B cell (primary cell): Measurements from ENCODE around the gene CHST14. TPM values are rescaled to one million over a fixed set of nuclear protein-coding genes. Genes with fewer than 3 reads are reported as not detected.

Source experiments
- ATAC-seq: fragments of 200-7000 bp; cut with Tn5 transposase; one replicate; pipeline ENCODE4 v1.10.0; 2021; ENCODE audit warnings: low read depth, mild to moderate bottlenecking, moderate number of reproducible peaks, moderate library complexity
- CTCF ChIA-PET: fragments of 350-600 bp; sonication (Branson Sonifier 250); formaldehyde crosslinking; loops from one replicate; lab custom pipeline; 2021; ENCODE audit warnings: antibody characterized with exemption, inconsistent platforms; lab: Charles Lee
- POLR2A ChIA-PET: fragments of 350-600 bp; sonication (Branson Sonifier 250); formaldehyde crosslinking; loops from one replicate; lab custom pipeline; 2021; ENCODE audit warnings: antibody characterized with exemption; lab: Charles Lee
- DNase-seq: peaks from one replicate; pipeline ENCODE4 v3.0.0; 2013
- H2AFZ ChIP-seq: 2 replicates; pipeline ENCODE4 v1.6.1; 2012; ENCODE audit warnings: mild to moderate bottlenecking, low read depth, low read length; ENCODE audit not compliant: insufficient read depth, poor library complexity, severe bottlenecking
- H3K27ac ChIP-seq, 2 donors: 1 replicate in 1 of 2; 2 replicates in 1 of 2; pipeline ENCODE4 v1.5.1; 2012 to 2013; ENCODE audit warnings: low read length in 2 of 2, mild to moderate bottlenecking in 2 of 2, moderate library complexity in 1 of 2
- H3K27me3 ChIP-seq, 4 experiments: fragments of 200-600 bp in 1 of 4; sonication (generic) in 1 of 4; replicated peaks in 1 of 4; 1 replicate in 2 of 4; 2 replicates in 2 of 4; pipeline versions ENCODE4 v1.6.1 to v1.7.0; 2013 to 2016; ENCODE audit warnings: low read length in 3 of 4, mild to moderate bottlenecking in 2 of 4, mixed read lengths in 1 of 4, moderate library complexity in 1 of 4; ENCODE audit not compliant: insufficient read depth in 4 of 4, control insufficient read depth in 3 of 4; ENCODE audit errors: control extremely low read depth in 1 of 4
- H3K36me3 ChIP-seq, 2 experiments: replicated peaks in 1 of 2; 1 replicate in 1 of 2; 2 replicates in 1 of 2; pipeline versions ENCODE4 v1.6.1 to v1.7.1; 2013; ENCODE audit warnings: low read length in 1 of 2; ENCODE audit not compliant: insufficient read depth in 2 of 2, control insufficient read depth in 1 of 2; ENCODE audit errors: control extremely low read depth in 1 of 2, extremely low read depth in 1 of 2
- H3K4me1 ChIP-seq, 2 donors: fragments of 200-600 bp in 1 of 2; sonication (generic) in 1 of 2; 1 replicate in 1 of 2; 2 replicates in 1 of 2; pipeline versions ENCODE4 v1.5.1 to v1.6.1; 2013 to 2017; ENCODE audit warnings: low read length in 2 of 2; ENCODE audit not compliant: control insufficient read depth in 2 of 2, insufficient read depth in 2 of 2
- H3K4me2 ChIP-seq: replicated peaks from 2 replicates; pipeline ENCODE3; 2012; ENCODE audit warnings: mild to moderate bottlenecking, low read depth, low read length; ENCODE audit not compliant: poor library complexity, severe bottlenecking
- H3K4me3 ChIP-seq, 5 experiments: fragments of 200-600 bp in 1 of 5; sonication (generic) in 1 of 5; 1 replicate in 3 of 5; 2 replicates in 2 of 5; pipeline versions ENCODE4 v1.5.1 to v1.7.0; 2011 to 2016; ENCODE audit warnings: low read length in 4 of 5, mild to moderate bottlenecking in 4 of 5, low read depth in 2 of 5, control low read depth in 1 of 5, moderate library complexity in 1 of 5; ENCODE audit not compliant: insufficient read depth in 1 of 5; ENCODE audit errors: control extremely low read depth in 1 of 5, extremely low read depth in 1 of 5
- H3K79me2 ChIP-seq: fragments of 200-600 bp; sonication (generic); one replicate; pipeline ENCODE4 v1.6.0; 2016; ENCODE audit warnings: low read length; ENCODE audit not compliant: control insufficient read depth, insufficient read depth
- H3K9ac ChIP-seq: fragments of 200-600 bp; sonication (generic); 2 replicates; pipeline ENCODE4 v1.6.1; 2017; ENCODE audit warnings: mild to moderate bottlenecking, low read length, moderate library complexity
- H3K9me3 ChIP-seq, 3 donors: one replicate each; pipeline versions ENCODE4 v1.6.1 to v1.7.1; 2013; ENCODE audit warnings: low read length in 2 of 3; ENCODE audit not compliant: control insufficient read depth in 2 of 3, insufficient read depth in 1 of 3; ENCODE audit errors: control extremely low read depth in 1 of 3
- H4K20me1 ChIP-seq: 2 replicates; pipeline ENCODE4 v1.6.0; 2012; ENCODE audit warnings: mild to moderate bottlenecking, low read length; ENCODE audit not compliant: insufficient read depth, control insufficient read depth, poor library complexity, severe bottlenecking
- H3K27ac Mint-ChIP-seq: one replicate; pipeline ENCODE4 v1.8.0; 2021; ENCODE audit warnings: mixed read lengths
- H3K27me3 Mint-ChIP-seq: one replicate; pipeline ENCODE4 v1.8.0; 2021; ENCODE audit warnings: mixed read lengths
- H3K4me1 Mint-ChIP-seq: one replicate; pipeline ENCODE4 v1.8.0; 2021; ENCODE audit warnings: mixed read lengths
- H3K4me3 Mint-ChIP-seq: one replicate; pipeline ENCODE4 v1.8.0; 2021; ENCODE audit warnings: mixed read lengths
- H3K9me3 Mint-ChIP-seq: one replicate; pipeline ENCODE4 v1.8.0; 2022; ENCODE audit warnings: mixed read lengths; ENCODE audit not compliant: insufficient read depth
- EZH2 ChIP-seq: IDR thresholded peaks from 2 replicates; pipeline ENCODE4 v1.6.1; 2012; ENCODE audit warnings: borderline replicate concordance, low read depth, mild to moderate bottlenecking, moderate library complexity, low read length; ENCODE audit not compliant: insufficient read depth, poor library complexity, severe bottlenecking
- WGBS: methylation state at CpG from one replicate; pipeline ENCODE4 v1.1.5; 2013; ENCODE audit warnings: missing lambda C conversion rate; ENCODE audit not compliant: insufficient coverage; 5-methylcytosine and 5-hydroxymethylcytosine counted together
- intact Hi-C: fragments of 100-400 bp; cut with micrococcal nuclease; formaldehyde crosslinking; loops from one replicate; pipeline ENCODE4 v1.10.0; 2022
- polyA plus RNA-seq: library from polyadenylated mRNA; depleted of rRNA; stranded (reverse); fragments of >200 nt; gene quantifications from 2 replicates; pipeline ENCODE4 v1.2.3, GENCODE V29; 2012
- total RNA-seq, 2 donors: library from RNA; stranded (reverse); fragments of 120-200 nt in 1 of 2; gene quantifications; 1 replicate in 1 of 2; 2 replicates in 1 of 2; pipeline versions ENCODE4 v1.2.3 to v1.2.4, GENCODE V29; 2013 to 2022
- TF ChIP-seq, protein P1 (sequence below): fragments of 200-600 bp; IDR thresholded peaks from one replicate; pipeline ENCODE4 v1.8.0; 2022; ENCODE audit warnings: antibody characterized with exemption, mild to moderate bottlenecking

CHST14 gene
- total and polyA plus RNA-seq, 2 donors (not counting 1 experiment from before 2014, with no cell fraction given), result 5.7 to 16.7 TPM

DNA sequence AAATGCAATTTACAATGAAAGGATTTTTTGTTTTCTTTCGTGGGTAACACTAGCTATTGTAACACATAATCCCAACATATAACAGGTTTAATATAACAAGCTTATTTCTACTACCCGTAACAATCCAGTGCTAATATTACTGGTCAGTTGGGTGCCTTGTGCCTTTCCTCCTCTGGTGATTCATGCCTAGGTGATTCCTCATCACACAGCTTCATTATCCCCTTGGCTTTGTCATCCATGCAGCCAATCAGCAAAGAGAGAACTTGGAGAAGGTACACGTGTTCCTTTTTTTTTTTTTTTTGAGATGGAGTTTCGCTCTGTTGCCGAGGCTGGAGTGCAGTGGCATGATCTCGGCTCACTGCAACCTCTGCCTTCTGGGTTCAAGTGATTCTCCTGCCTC lies 30.7 kb downstream of the CHST14 start:
- Mint-ChIP-seq H3K9me3 (no peaks in the 10 kb centered on the region), H3K27ac (no peak overlapping the region), H3K4me3 (no peak overlapping the region), H3K4me1 (peaks cover 1% of the 10 kb centered on the region), H3K27me3 (peaks cover 48% of the 10 kb centered on the region)
- no peak for DNase-seq
- no peaks in the 10 kb centered on the region for H3K79me2 ChIP-seq
- peaks cover 0 to 8% (median 4%) of the 10 kb centered on the region in 4 experiments for H3K27me3 ChIP-seq
- no peak for ATAC-seq
- intact Hi-C loops, result no loop called here
- no peak overlapping the region for H3K9ac ChIP-seq
- no peak for TF ChIP-seq EZH2
- TF ChIP-seq, protein P1, sequence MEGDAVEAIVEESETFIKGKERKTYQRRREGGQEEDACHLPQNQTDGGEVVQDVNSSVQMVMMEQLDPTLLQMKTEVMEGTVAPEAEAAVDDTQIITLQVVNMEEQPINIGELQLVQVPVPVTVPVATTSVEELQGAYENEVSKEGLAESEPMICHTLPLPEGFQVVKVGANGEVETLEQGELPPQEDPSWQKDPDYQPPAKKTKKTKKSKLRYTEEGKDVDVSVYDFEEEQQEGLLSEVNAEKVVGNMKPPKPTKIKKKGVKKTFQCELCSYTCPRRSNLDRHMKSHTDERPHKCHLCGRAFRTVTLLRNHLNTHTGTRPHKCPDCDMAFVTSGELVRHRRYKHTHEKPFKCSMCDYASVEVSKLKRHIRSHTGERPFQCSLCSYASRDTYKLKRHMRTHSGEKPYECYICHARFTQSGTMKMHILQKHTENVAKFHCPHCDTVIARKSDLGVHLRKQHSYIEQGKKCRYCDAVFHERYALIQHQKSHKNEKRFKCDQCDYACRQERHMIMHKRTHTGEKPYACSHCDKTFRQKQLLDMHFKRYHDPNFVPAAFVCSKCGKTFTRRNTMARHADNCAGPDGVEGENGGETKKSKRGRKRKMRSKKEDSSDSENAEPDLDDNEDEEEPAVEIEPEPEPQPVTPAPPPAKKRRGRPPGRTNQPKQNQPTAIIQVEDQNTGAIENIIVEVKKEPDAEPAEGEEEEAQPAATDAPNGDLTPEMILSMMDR, result no peak
- H3K27ac ChIP-seq, result no peak overlapping the region
- no peaks in the 10 kb centered on the region for H3K36me3 ChIP-seq
- peaks cover 0 to 3% of the 10 kb centered on the region in 2 donors for H3K4me1 ChIP-seq
- no peak overlapping the region for H3K4me2 ChIP-seq
- 93% methylated on average over 2 of the region's 6 CpGs for WGBS
- H3K9me3 ChIP-seq, result no peaks in the 10 kb centered on the region
- H4K20me1 ChIP-seq, result no peaks in the 10 kb centered on the region
- ChIA-PET CTCF (no interaction called here), POLR2A (no interaction called here)
- H3K4me3 ChIP-seq, result no peak overlapping the region
- no peak overlapping the region for H2AFZ ChIP-seq

DNA sequence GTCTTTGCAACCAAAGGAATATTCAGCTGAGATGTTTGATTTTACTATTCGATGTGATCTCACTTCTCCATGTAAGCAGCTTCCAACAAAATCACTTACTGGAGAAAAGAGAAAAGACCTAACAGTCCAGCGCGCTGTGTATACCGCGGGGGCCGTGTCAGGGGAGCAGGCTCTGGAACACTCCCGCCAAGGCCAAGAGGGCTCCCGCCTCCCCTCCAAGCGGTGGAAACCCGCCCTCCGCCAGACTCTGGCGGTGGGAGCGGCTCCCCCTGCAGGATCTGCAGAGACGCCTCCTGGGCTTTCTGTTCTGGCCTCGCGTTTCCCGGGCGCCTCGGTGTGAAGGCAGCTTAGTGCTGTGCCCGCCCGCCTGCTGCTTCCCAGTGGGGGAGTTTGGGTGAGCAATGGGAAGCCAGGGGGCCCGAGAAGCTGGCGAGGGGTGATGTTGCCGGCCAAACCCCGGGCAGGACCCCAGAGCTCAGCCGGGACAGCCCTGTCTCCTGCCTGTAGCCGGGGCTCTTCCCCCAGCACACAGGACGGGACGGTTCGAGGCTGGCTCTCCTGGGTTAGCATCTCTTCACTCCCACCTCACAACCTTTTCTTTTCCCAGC lies 36.3 kb downstream of the CHST14 start:
- TF ChIP-seq, protein P1, result peak; percentile 68
- no peak for TF ChIP-seq EZH2
- Histone ChIP-seq H4K20me1 (no peaks in the 10 kb centered on the region), H3K79me2 (no peaks in the 10 kb centered on the region), H3K27me3 (peaks cover 0 to 20% (median 10%) of the 10 kb centered on the region in 4 experiments), H3K36me3 (no peaks in the 10 kb centered on the region), H3K27ac (no peak overlapping the region), H3K4me1 (peaks cover 24 to 25% of the 10 kb centered on the region in 2 donors), H3K4me2 (peak overlapping the region; percentile 73), H3K9me3 (no peaks in the 10 kb centered on the region), H3K9ac (peak overlapping the region; percentile 24), H2AFZ (peak overlapping the region; percentile 70), H3K4me3 (peak overlapping the region in 3 of 5 experiments; percentile 25 to 34 (median 34))
- intact Hi-C loops, result loop anchor here (5.0 kb wide), 1 partner anchor 65 kb away; the partner anchor contains the start of gene BAHD1
- 2% methylated on average over 28 of the region's 30 CpGs for WGBS
- POLR2A ChIA-PET, result no interaction called here
- ATAC-seq (peak; percentile 41), DNase-seq (peak; percentile 70)
- H3K4me1 Mint-ChIP-seq, result peaks cover 27% of the 10 kb centered on the region
- H3K4me3 Mint-ChIP-seq, result peak overlapping the region; percentile 44
- CTCF ChIA-PET, result interaction anchor here (0.7 to 1.6 kb wide), 7 partner anchors 9 to 172 kb away, joined by 3 to 4 read pairs (median 3); partner anchors contain the start of genes BAHD1 and KNSTRN
- H3K27me3 Mint-ChIP-seq, result peaks cover 39% of the 10 kb centered on the region
- H3K9me3 Mint-ChIP-seq, result no peaks in the 10 kb centered on the region
- no peak overlapping the region for H3K27ac Mint-ChIP-seq
